GM18909 (cell line): ENCODE measurements around the gene AKNA.
"Not testable (repeated sequence)": the region's sequence is repeated elsewhere in the genome, so short reads cannot be mapped to it uniquely, and the experiment has no call there.

ENCODE experiments used
- ATAC-seq: cut with Tn5 transposase; IDR thresholded peaks from one replicate; pipeline ENCODE4 v1.9.1; 2021; ENCODE audit warnings: mild to moderate bottlenecking; ENCODE audit not compliant: unreplicated experiment, poor library complexity

AKNA gene

GRCh38 chr9:114328357-114328820, 59.4 kb downstream of the AKNA start:
- not testable (repeated sequence) for ATAC-seq

DNA sequence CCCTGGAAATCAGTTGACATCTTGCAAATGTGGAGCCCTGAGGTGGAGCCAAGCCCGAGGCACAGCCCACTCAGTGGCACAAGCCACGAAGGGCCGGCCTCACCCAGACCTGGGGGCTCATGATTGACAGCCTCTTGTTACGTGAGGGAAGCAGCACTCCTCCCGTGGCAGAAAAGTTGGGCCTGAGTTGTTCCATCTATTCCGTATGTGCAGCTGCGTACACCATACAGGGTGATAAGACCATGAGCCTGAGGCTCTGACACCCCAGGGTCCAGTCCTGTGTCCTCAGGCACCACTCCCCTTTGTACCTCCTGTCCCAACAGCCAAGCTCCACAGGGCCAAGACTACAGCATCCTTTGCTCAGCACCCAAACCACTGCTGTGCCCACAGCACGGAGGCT, 60.0 kb downstream of the AKNA start:
- ATAC-seq: no peak

GRCh38 chr9:114325684-114326254, 62.0 kb downstream of the AKNA start:
- not testable (repeated sequence) for ATAC-seq

GRCh38 chr9:114324965-114325364, 62.8 kb downstream of the AKNA start:
- ATAC-seq: not testable (repeated sequence)

DNA sequence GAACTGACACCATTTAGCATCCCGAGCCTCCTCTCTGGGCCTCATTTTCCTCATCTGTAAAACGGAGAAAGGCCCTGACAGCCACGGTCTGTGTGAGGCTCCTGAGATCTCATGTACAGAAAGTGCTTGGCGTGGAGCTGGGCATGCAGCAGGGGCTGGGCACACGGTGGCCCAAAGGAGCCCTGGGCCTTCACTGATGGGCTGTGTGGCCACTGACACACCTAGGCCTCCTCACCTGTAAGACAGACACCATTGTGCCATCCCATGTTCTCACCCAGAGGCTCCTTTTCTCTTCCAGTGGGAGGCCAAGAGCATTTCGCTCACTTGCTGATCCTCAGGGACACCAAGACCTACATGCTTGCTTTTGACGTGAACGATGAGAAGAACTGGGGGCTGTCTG, 63.3 kb downstream of the AKNA start:
- ATAC-seq: no peak

- ATAC-seq: not testable (repeated sequence)
Observed at GRCh38 chr9:114323849-114324248, 63.9 kb downstream of the AKNA start.

DNA sequence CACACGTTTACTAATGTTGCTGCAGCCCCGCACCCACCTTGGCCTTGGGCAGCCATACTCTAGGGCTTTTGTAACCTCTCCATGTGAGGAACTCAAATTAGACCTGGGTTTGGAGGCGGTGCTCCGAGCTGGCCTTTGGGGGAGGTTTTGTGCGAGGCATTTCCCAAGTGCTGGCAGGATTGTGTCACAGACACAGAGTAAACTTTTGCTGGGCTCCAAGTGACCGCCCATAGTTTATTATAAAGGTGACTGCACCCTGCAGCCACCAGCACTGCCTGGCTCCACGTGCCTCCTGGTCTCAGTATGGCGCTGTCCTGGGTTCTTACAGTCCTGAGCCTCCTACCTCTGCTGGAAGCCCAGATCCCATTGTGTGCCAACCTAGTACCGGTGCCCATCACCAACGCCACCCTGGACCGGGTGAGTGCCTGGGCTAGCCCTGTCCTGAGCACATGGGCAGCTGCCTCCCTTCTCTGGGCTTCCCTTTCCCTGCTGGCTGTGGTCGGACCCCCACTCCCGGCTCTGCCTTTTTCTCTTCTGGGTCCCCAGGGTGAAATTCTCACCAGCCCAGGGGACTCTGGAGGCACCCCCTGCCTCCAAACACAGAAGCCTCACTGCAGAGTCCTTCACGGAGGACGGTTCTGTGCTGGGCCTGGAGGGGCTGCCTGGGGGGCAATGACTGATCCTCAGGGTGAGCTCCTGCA, 64.8 kb downstream of the AKNA start, which contains the start of gene ORM1:
Gene ORM1 (plus strand): TSS at position 268 of the 701 bp plus-strand sequence. CDS start 36 bp downstream, at position 304.
- ATAC-seq: not testable (repeated sequence)

- ATAC-seq: not testable (repeated sequence)
Observed at GRCh38 chr9:114322160-114322818, 65.5 kb downstream of the AKNA start.

DNA sequence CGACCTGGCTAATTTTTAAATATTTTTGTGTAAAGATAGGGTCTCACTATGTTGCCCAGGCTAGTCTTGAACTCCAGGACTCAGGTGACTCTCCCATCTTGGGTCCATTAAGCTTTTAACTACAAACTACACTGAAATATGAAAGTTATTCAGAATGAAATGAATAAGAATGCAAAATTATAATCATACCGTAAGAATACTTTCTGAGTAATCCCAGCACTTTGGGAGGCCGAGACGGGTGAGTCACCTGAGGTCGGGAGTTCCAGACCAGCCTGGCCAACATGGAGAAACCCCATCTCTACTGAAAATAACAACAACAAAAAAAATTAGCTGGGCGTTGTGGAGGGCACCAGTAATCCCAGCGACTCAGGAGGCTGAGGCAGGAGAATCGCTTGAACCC, 66.0 kb downstream of the AKNA start:
- no peak for ATAC-seq

DNA sequence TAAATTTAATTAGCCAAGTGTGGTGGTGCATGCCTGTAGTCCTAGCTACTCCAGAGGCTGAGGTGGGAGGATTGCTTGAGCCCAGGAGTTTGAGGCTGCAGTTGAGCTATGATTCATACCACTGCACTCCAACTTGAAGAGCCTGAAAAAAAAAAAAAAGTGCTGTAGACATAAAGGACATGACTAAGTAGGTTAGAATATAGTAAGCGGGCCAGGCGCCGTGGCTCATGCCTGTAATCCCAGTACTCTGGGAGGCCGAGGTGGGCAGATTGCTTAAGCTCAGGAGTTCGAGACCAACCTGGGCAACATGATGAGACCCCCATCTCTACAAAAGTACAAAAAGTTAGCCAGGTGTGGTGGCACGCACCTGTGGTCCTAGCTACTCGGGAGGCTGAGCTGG, 67.1 kb downstream of the AKNA start:
- ATAC-seq: not testable (repeated sequence)

DNA sequence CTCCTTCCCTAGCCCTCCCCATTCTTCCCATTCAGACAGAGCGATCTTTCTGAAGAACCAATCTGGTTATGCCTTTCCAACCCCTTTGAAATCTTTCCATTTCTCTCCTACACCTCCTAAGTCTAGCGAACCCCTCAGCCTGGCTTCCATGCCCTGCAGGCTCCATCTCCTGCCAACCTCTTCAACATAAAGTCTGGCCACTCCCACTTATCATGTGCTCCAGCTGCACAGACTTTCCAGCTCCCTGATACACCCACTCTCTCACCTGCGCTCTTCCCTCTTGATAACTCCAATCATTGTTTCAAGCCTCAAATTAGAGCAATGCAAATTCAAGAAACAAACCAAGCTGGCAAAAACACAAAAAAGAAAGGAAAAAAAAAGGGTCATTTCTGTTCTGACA, 68.6 kb downstream of the AKNA start:
- no peak for ATAC-seq

DNA sequence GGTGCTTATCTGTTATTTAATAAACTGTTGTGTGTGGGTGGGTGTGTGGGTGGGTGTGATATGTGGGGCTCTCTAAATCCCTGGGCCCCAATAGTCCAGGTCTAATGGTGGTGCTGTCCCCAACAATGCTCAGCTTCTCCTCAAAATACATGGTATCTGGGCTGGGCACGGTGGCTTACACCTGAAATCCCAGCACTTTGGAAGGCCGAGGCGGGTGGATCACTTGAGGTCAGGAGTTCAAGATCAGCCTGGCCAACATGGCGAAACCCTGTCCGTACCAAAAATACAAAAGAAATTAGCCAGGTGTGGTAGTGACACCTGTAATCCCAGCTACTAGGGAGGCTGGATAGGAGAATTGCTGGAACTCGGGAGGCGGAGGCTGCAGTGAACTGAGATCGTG, 69.4 kb downstream of the AKNA start:
- ATAC-seq: no peak

DNA sequence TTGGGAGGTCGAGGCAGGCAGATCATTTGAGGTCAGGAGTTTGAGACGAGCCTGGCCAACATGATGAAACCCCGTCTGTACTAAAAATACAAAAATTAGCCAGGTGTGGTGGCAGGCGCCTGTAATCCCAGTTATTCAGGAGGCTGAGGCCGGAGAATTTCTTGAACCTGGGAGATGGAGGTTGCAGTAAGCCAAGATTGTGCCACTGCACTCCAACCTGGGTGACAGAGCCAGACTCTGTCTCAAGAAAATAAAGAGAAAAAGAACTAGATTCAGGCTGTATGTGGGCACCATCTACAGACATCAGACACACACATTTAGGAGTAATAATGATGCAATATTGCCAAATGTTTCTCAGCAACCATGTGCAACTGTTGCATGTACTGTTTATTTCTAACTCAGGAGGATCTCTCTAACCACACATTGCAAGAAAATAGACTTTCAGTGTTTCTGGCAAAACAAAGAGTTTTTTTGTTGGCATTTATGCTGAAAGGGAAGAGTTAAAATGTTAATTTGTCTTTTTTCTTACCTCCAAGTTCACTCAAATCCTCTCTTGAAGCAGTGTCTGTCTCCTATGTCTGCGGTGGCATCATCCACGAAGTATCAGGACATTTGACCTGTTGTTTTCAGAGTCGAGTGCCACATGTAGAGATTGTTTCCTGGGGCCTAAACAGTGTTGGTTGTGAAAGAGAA, 70.0 kb downstream of the AKNA start:
- no peak for ATAC-seq

- ATAC-seq: no peak
Observed at GRCh38 chr9:114316605-114317230, 71.1 kb downstream of the AKNA start.

DNA sequence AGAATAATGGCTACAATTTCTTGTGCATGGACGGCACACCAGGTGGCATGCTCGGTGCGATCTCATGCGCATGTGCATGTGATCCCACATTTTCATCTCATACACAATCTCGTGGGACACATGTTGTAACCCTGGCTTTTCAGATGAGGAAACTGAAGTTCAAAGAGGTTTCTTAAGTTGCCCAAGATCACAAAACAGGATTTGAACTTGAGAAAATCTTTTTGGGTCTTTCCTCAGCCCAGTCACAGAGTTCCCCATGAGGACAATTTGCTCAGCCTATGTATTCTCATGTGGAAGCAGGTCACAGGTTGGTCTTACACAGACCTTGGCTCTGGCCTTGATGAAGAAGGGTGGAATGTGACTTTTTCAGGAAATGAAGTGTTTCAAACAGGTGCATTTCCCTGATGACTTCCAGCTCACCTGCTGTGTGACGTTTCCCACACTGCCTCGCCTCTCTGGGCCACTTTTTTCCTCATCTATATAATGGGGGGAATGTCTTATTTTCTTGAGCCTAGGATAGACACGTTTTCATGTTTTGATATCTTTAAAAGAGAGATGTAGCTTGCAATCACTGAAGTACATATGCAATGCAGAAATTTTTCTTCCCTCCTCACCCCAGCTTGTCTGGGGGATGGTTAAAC, 71.9 kb downstream of the AKNA start:
- ATAC-seq: no peak

- ATAC-seq: no peak
Observed at GRCh38 chr9:114314881-114315722, 72.7 kb downstream of the AKNA start.

DNA sequence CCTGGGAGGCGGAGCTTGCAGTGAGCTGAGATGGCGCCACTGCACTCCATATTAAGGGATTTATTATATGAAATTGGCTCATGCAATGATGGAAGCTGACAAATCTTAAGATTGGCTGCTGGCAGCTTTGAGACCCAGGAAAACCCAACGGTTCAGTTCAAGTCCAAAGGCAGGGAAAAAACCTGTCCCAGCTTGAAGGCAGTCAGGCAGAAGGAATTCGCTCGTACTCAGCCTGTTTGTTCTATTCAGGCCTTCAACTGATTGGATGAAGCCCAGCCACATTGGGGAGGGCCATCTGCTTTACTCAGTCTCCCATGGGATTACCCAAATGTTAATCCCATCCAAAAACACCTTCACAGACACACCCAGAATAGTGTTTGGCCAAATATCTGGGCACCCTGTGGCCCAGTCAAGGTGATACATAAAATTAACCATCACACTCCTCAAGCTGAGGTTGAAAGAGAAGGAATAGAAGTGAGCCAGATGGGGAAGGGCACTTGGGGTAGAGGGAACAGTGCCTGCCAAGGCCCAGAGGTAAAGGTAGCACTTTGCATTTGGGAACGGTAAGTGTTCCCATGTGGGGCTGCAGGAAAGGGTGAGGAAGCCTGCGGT, 73.4 kb downstream of the AKNA start:
- no peak for ATAC-seq

DNA sequence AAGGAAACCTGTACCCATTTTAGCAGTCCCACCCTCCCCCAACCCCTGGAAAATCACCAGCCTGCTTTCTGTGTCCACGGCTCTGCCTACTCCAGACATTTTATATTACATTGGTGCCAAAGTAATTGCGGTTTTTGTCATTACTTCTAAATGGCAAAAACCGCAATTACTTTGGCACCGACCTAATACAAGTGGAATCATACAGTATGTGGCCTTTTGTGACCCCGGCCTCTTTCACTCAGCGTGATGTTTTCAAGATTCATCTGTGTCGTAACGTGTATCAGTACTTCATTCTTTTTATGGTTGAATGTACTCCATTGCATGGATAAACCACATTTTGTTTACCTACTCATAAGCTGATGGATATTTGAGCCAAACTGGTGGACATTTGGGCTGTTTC, 74.6 kb downstream of the AKNA start:
- ATAC-seq: no peak

GRCh38 chr9:114312513-114312875, 75.3 kb downstream of the AKNA start:
- no peak for ATAC-seq
